Gastrocnemius medialis (tissue), 4 donors: ENCODE measurements around the gene CHCHD6.

Experiments used
- CTCF ChIP-seq, 5 experiments: fragments of 450-650 bp in 3 of 5; fragments of 200-600 bp in 2 of 5; sonication (generic) in 2 of 5; IDR thresholded peaks in 4 of 5; conservative IDR thresholded peaks in 1 of 5; 1 replicate in 4 of 5; 2 replicates in 1 of 5; pipeline ENCODE4 v1.5.1; 2016 to 2019; ENCODE audit warnings: antibody characterized with exemption in 5 of 5, mild to moderate bottlenecking in 3 of 5, moderate library complexity in 3 of 5
- POLR2A ChIP-seq, 2 donors: fragments of 450-650 bp; IDR thresholded peaks; one replicate each; pipeline ENCODE4 v1.6.1; 2017; ENCODE audit warnings: antibody characterized with exemption in 2 of 2, mild to moderate bottlenecking in 2 of 2, moderate library complexity in 2 of 2

- TF ChIP-seq CTCF (IDR thresholded peaks at IDR 0.05 in 4 of 5, conservative IDR thresholded peaks at IDR 0.05 in 1 of 5) (no peak), POLR2A (IDR thresholded peaks at IDR 0.05) (no peak)
Observed at GRCh38 chr3:126742057-126742456, 38.0 kb downstream of the CHCHD6 start.
